Endothelial cell of umbilical vein (primary cell): ENCODE data around the gene LRP10. TPM values are rescaled to one million over a fixed set of nuclear protein-coding genes. Genes with fewer than 3 reads are reported as not detected.
A peak's percentile ranks its signal among the peaks of the same experiment; 100 is the strongest.

Source experiments
- BruUV-seq: library from RNA; stranded (reverse); fragments of 400-500 nt; replicated peaks from 2 replicates; lab custom pipeline; 2021; lab: Mats Ljungman, UMichigan
- CTCF ChIA-PET: fragments of 300-600, 350-600 bp; sonication (Branson Sonifier 250); formaldehyde crosslinking; loops from one replicate; lab custom pipeline; 2021; ENCODE audit warnings: antibody characterized with exemption, inconsistent platforms; lab: Charles Lee
- POLR2A ChIA-PET: fragments of 300-600, 350-600 bp; sonication (Branson Sonifier 250); formaldehyde crosslinking; loops from one replicate; lab custom pipeline; 2021; ENCODE audit warnings: antibody characterized with exemption, inconsistent platforms; lab: Charles Lee
- DNase-seq: peaks from one replicate; pipeline ENCODE4 v3.0.0-alpha.2; 2011; ENCODE audit warnings: low read depth, low spot score
- FAIRE-seq: peaks from 2 replicates; lab custom pipeline; 2011; peaks lifted over from hg19 to GRCh38; lab: Jason Lieb, UNC
- H2AFZ ChIP-seq: 2 replicates; pipeline ENCODE4 v1.6.0; 2012; ENCODE audit warnings: low read depth, low read length, control low read depth, inconsistent platforms
- H3K27ac ChIP-seq: 2 replicates; pipeline ENCODE4 v1.5.1; 2011; ENCODE audit warnings: low read depth, mild to moderate bottlenecking, control low read depth, low read length, moderate library complexity; ENCODE audit not compliant: insufficient read depth
- H3K27me3 ChIP-seq, 2 experiments: 2 replicates each; pipeline versions ENCODE4 v1.6.0 to v1.6.1; 2011; ENCODE audit warnings: low read length in 2 of 2, mixed read lengths in 1 of 2; ENCODE audit not compliant: control insufficient read depth in 2 of 2, insufficient read depth in 2 of 2
- H3K36me3 ChIP-seq, 2 experiments: 2 replicates in 1 of 2; 3 replicates in 1 of 2; pipeline ENCODE4 v1.5.1; 2011; ENCODE audit warnings: low read length in 2 of 2, mild to moderate bottlenecking in 1 of 2, moderate library complexity in 1 of 2; ENCODE audit not compliant: control insufficient read depth in 2 of 2, insufficient read depth in 2 of 2; ENCODE audit errors: extremely low read depth in 1 of 2
- H3K4me1 ChIP-seq: 3 replicates; pipeline ENCODE4 v1.5.1; 2011; ENCODE audit warnings: mild to moderate bottlenecking, low read length; ENCODE audit not compliant: control insufficient read depth, insufficient read depth; ENCODE audit errors: extremely low read depth
- H3K4me2 ChIP-seq: 2 replicates; pipeline ENCODE4 v1.6.1; 2011; ENCODE audit warnings: low read length, control low read depth, mixed read lengths; ENCODE audit not compliant: insufficient read depth
- H3K4me3 ChIP-seq, 3 experiments: fragments of 200-600 bp in 1 of 3; sonication (generic), shearing (Covaris generic) in 1 of 3; replicated peaks in 1 of 3; 2 replicates each; pipeline ENCODE4 v1.5.1; 2011 to 2016; ENCODE audit warnings: control low read depth in 3 of 3, low read length in 3 of 3, mild to moderate bottlenecking in 2 of 3, inconsistent platforms in 1 of 3, low read depth in 1 of 3, moderate library complexity in 1 of 3; ENCODE audit not compliant: insufficient read depth in 1 of 3
- H3K79me2 ChIP-seq: 2 replicates; pipeline ENCODE4 v1.6.0; 2012; ENCODE audit warnings: low read length, inconsistent platforms; ENCODE audit not compliant: control insufficient read depth, insufficient read depth
- H3K9ac ChIP-seq: replicated peaks from 2 replicates; pipeline ENCODE3; 2011; ENCODE audit warnings: low read length, control low read depth; ENCODE audit not compliant: insufficient read depth; ENCODE audit errors: extremely low read depth
- H3K9me1 ChIP-seq: replicated peaks from 3 replicates; pipeline ENCODE4 v1.6.0; 2011; ENCODE audit warnings: mild to moderate bottlenecking, low read length; ENCODE audit not compliant: control insufficient read depth, insufficient read depth; ENCODE audit errors: extremely low read depth
- H3K9me3 ChIP-seq: replicated peaks from 2 replicates; pipeline ENCODE4 v1.5.1; 2012; ENCODE audit warnings: low read length, inconsistent platforms; ENCODE audit not compliant: control insufficient read depth, insufficient read depth
- H4K20me1 ChIP-seq: replicated peaks from 2 replicates; pipeline ENCODE3; 2011; ENCODE audit warnings: mild to moderate bottlenecking, low read length; ENCODE audit not compliant: control insufficient read depth, insufficient read depth; ENCODE audit errors: extremely low read depth
- CTCF ChIP-seq, 2 donors: IDR thresholded peaks; 1 replicate in 1 of 2; 2 replicates in 1 of 2; pipeline ENCODE4 v1.5.1; 2011; ENCODE audit warnings: low read length in 2 of 2, mild to moderate bottlenecking in 2 of 2, moderate library complexity in 2 of 2, control low read depth in 1 of 2, inconsistent platforms in 1 of 2, low read depth in 1 of 2; ENCODE audit not compliant: insufficient read depth in 1 of 2; ENCODE audit errors: extremely low read depth in 1 of 2
- MAX ChIP-seq: IDR thresholded peaks from 2 replicates; pipeline ENCODE4 v1.6.1; 2011; ENCODE audit not compliant: insufficient read depth, insufficient read length
- POLR2AphosphoS5 ChIP-seq: IDR thresholded peaks from 2 replicates; pipeline ENCODE4 v1.6.1; 2012; ENCODE audit warnings: low read depth, mild to moderate bottlenecking, control low read depth, low read length, moderate library complexity; ENCODE audit not compliant: insufficient read depth
- dilution Hi-C: fragments of 300-500 bp; cut with MboI; formaldehyde crosslinking; loops from one replicate; pipeline ENCODE4 v1.15.0; 2019; ENCODE audit warnings: low sequenced_read_pairs; ENCODE audit not compliant: extremely low pct_ligation_motif_present
- intact Hi-C: fragments of 100-400 bp; cut with micrococcal nuclease; formaldehyde crosslinking; loops from one replicate; pipeline ENCODE4 v1.10.0; 2022
- polyA plus RNA-seq, 4 experiments: library from polyadenylated mRNA; depleted of rRNA in 3 of 4; stranded (reverse) in 3 of 4; unstranded in 1 of 4; fragments of >200 nt; gene quantifications; 2 replicates each; pipeline versions ENCODE4 v1.2.1 to v1.2.3, GENCODE V29; 2011 to 2012; ENCODE audit warnings: missing spikeins in 1 of 4
- total RNA-seq: library from RNA; stranded (reverse); gene quantifications from 2 replicates; pipeline ENCODE4 v1.2.3, GENCODE V29; 2021

The LRP10 gene
- total and polyA plus RNA-seq, 2 donors (not counting 3 experiments of a cell fraction or from before 2014, with no cell fraction given), result 123 to 157 TPM

- H2AFZ ChIP-seq, result peak overlapping the region; percentile 91
- BruUV-seq, result no TSS peak
- no peak overlapping the region for H3K27ac ChIP-seq
- FAIRE-seq (peak; percentile 21), DNase-seq (peak; percentile 24)
- no peaks in the 10 kb centered on the region for H3K79me2 ChIP-seq
- dilution Hi-C loops, result no loop called here
- no peaks in the 10 kb centered on the region for H3K9me3 ChIP-seq
- CTCF ChIA-PET, result interaction anchor here (1.0 to 11.4 kb wide), 6 partner anchors 15 to 316 kb away, joined by 3 to 80 read pairs (median 5); partner anchors contain the start of genes LRP10 and MMP14
- H3K4me1 ChIP-seq, result no peaks in the 10 kb centered on the region
- no peaks in the 10 kb centered on the region for H4K20me1 ChIP-seq
- H3K9ac ChIP-seq, result no peak overlapping the region
- peak overlapping the region; percentile 33 for H3K4me2 ChIP-seq
- POLR2A ChIA-PET, result no interaction called here
- TF ChIP-seq CTCF (IDR thresholded peaks at IDR 0.05; ENCODE audit: extremely low read depth in 1 of 2, insufficient read depth in 1 of 2, low read depth in 1 of 2, low read length in 2 of 2) (peak; percentile 6 to 37), POLR2AphosphoS5 (no peak), MAX (peak; percentile 51)
- intact Hi-C loops, result no loop called here
- no peaks in the 10 kb centered on the region for H3K36me3 ChIP-seq
- H3K27me3 ChIP-seq, result no peaks in the 10 kb centered on the region
- no peaks in the 10 kb centered on the region for H3K9me1 ChIP-seq
- H3K4me3 ChIP-seq, result peak overlapping the region in 2 of 3 experiments; percentile 26 to 32
These were observed 15.1 kb downstream of the LRP10 start for GRCh38 chr14:22886500-22887259.
